Uterus (tissue), 2 donors: ENCODE data around the gene EML6.

Experiments
- POLR2A ChIP-seq, 2 donors: fragments of 450-650 bp; IDR thresholded peaks; one replicate each; pipeline ENCODE4 v1.6.1; 2016; ENCODE audit warnings: antibody characterized with exemption in 2 of 2, mild to moderate bottlenecking in 1 of 2, moderate library complexity in 1 of 2
- TF ChIP-seq, protein P1 (sequence below), 4 experiments: fragments of 200-600 bp in 2 of 4; fragments of 450-650 bp in 2 of 4; sonication (generic) in 2 of 4; IDR thresholded peaks; one replicate each; pipeline ENCODE4 v1.5.1; 2016 to 2019; ENCODE audit warnings: antibody characterized with exemption in 4 of 4, mild to moderate bottlenecking in 2 of 4, moderate library complexity in 1 of 4

DNA sequence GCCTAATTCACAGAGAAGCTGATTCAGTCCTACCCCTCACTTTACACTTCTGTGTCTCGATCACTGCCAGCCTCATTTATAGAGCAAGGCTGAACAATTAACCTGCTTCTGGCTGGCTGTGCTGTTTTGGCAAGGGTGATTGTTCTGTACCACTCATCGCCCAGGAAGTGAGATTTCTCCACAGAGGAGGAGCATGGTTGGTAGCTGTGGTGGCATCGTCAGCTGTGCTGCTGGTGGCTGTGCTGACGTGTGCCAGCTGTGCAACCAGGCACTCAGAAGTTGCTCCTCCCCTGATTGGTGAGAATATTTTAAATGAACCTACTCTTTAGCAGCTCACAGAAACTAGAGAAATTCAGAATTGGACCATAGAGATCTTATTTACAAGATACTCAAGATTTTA is 158.3 kb downstream of the EML6 start:
- TF ChIP-seq, protein P1, sequence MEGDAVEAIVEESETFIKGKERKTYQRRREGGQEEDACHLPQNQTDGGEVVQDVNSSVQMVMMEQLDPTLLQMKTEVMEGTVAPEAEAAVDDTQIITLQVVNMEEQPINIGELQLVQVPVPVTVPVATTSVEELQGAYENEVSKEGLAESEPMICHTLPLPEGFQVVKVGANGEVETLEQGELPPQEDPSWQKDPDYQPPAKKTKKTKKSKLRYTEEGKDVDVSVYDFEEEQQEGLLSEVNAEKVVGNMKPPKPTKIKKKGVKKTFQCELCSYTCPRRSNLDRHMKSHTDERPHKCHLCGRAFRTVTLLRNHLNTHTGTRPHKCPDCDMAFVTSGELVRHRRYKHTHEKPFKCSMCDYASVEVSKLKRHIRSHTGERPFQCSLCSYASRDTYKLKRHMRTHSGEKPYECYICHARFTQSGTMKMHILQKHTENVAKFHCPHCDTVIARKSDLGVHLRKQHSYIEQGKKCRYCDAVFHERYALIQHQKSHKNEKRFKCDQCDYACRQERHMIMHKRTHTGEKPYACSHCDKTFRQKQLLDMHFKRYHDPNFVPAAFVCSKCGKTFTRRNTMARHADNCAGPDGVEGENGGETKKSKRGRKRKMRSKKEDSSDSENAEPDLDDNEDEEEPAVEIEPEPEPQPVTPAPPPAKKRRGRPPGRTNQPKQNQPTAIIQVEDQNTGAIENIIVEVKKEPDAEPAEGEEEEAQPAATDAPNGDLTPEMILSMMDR (IDR thresholded peaks at IDR 0.05) = no peak
- TF ChIP-seq POLR2A (IDR thresholded peaks at IDR 0.05) = no peak
